NCI-H526 (cell line): ENCODE results near the gene HOXB13.
"Not testable (repeated sequence)": the region's sequence is repeated elsewhere in the genome, so short reads cannot be mapped to it uniquely, and the experiment has no call there.

Experiments
- DNase-seq, 2 experiments: peaks; one replicate each; lab custom pipeline; 2025; lab: John Stamatoyannopoulos, UW

The HOXB13 gene

GRCh38 chr17:48726114-48726915 is 2.2 kb downstream of the HOXB13 start:
- no peak for DNase-seq

- DNase-seq: peak in 1 of 2 experiments; percentile 21
Observed at GRCh38 chr17:48725288-48726064, 3.1 kb downstream of the HOXB13 start.

- no peak for DNase-seq
Observed at GRCh38 chr17:48725004-48725287, 3.6 kb downstream of the HOXB13 start.

DNA sequence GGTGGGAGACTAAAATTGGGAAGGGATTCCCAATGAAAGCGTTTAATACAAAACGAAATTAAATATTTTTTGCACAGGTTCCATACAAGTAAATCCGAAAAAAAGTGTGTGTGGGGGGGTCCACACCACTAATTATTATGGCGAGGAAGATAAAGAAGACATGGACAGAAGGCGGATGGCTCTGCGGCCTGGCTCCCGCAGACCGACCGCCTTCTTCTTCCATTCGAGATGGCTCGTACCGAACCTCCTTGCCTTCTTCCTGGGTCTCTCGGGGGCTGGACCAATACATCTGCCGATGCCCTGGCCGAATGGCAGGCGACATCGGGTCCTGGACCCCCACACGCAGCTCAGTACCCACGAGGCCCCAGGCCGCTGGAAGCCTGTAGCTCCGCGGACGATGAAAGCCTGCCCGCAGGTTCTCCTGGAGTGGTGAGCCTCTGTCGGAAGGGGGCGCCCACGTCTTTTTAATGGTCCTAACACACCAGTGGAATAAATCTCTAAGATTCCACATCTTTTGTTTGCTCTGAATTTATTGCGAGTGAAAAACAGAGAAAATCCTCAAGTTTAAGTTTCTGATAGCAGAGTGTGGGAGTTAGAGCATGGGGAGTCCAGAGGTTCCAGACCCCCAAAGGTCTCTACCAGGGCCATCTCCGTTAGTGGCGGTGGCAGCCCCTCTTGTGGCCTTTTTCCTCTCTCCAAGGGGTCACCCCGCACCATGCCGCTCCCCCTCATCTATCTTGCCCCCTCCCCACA is 4.1 kb downstream of the HOXB13 start:
- DNase-seq: peak in 1 of 2 experiments; percentile 90

DNA sequence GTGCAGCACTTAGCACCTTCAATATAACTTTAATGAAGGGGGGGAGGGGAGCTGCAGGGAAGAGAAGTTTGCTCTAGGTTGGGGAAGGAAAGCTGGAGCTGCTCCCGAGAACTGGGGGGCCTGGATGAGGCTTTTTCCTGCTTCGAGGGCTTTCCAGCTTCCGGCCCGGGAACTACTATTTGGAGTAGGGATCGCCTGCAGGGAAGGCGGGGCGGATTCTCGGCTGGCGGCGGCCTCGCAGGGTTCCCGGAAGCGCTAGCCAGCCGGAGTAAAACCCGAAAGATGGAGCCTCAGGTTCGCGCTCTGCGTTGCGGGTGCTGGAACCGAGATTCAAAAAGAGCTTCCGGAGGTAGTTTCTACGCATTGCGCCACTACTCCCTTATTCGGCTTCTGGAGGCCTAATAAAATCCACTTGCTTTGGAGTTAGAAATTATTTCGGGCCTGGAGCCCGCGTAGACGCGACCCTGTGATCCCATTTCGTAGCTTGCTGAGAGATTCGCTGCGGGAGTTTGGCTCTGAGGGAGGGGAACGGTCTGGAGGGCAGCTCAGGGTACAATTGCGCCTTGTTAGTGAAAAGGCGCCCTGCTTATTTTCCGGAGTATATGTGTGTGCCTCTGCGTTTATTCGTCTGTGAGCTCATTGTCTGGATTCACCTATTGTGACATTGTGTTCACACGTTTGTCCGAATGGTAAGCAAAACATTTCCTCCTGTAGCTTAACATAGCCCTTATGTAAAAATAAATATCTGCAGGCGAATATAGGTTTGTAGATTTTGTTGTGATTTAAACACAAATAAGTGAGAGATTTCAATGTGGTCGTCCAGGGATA is 4.9 kb downstream of the HOXB13 start:
- DNase-seq: no peak

DNA sequence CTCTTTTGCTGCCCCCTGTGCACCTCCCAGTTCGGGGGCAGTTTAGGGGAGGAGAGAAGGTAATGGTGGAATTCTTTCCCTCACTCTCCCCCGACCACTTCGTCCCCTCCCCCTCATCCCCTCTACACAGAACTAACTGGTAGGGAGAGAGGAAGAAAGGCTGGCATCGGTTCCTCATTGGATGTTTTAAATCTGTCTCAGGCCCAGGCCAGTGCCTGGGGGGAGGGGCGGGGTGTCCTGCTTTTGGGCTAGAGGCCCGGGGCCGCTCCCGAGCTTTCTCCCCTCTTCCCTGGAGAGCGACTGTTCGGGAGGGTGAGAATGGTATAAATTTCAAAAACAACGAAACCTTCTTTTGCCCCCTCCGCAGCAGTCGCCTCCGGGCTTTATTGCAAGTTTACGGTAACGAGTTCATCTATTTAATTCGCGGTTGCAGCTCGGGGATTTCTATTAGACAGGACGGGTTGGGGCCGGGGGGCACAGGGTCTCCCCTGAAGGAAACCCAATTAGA is 5.6 kb downstream of the HOXB13 start, which contains the start of gene PRAC2:
PRAC2 (plus strand) TSS at position 271 of the 508 bp plus-strand sequence. CDS start 1,226 bp downstream, outside the sequence.
- DNase-seq: no peak

DNA sequence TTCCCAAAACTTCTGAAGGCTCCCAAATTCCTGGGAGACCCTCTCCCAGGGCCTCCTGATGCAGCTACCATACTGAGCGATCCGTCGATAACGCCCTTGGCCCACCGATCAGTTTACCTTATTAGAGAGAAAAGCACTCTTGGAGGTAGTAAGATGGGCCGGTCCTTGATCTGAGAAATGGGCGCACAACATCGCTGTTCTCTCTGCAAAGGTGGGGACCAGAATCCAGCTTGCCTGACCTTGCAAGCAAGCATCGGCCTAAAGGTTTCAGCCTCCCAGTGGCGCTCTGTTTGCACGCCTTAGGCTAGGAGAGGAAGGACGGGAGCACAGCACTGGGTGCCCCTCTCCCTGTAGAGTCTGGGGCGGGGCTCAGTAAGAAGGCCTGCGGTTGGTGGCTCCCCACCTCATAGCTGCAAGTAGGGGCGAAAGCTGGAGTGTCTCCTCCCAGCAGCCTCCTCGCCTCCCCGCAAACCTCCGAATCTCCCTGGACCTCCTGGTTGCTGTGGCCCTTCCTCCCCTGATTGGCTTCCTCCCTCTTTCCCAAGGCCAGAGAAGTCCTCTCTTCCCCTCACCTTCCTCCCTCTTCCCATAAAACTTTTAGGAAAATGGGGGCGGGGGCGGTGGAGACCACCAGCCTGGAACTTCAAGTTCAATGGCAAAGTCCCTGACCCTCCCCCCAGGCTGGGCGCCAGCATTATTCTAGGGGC is 6.2 kb downstream of the HOXB13 start, which contains the start of gene PRAC1:
PRAC1 (minus strand) TSS at position 318 of the 707 bp plus-strand sequence; CDS start at position 192, 126 bp downstream.
- no peak for DNase-seq

DNA sequence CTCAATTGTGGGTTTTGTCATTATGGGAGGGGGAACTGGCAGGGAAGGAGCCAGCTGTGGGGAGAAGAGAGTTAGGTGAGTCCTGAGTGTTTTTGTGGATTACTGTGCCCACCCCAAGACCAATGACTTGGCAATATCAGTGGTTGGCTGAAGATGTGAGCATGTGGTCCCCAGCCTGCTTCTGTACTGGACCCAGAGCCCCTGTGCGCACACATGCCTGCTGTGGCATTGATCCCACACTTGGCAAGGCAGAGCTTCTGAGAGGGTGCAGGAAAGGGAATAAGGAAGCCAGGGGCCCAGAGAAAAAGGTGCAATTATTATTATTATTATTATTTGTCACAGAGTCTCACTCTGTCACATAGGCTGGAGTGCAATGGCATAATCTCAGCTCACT is 7.5 kb downstream of the HOXB13 start:
- DNase-seq: no peak

DNA sequence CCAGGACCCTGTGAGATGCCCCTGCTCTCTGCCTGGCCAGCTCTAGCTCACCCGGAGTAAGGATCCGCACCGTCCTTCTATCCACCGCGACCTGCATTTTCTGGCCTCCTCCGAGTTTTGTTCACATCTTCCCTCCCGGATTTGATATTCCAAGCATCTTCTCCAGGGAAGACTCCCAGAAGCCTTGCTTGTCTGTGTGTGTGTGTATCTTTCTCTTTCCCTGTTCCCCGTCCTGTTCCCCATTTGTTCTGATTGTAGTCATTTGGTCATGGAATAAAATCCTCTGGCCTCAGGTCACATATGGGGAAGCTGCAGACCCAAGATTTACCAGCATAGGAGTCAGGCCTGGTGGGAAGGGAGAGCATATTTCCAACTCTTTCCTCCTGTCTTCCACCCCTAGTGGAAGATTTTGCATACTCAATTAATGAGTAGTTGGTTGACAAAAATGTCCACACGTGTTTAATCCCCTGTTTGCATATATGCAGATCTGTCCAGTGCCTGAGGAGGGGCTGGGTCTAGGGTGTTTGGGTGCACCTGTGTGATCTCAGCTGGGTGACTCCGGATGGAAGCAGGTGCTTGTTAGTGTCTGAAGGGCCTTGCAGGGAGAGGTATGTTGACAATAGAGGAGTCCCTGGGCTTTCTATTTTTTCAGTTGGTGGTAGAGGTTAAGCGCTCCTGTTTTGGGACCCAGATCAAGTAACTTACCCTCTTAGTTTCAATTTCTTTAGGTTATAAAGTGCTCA is 8.1 kb downstream of the HOXB13 start:
- no peak for DNase-seq

DNA sequence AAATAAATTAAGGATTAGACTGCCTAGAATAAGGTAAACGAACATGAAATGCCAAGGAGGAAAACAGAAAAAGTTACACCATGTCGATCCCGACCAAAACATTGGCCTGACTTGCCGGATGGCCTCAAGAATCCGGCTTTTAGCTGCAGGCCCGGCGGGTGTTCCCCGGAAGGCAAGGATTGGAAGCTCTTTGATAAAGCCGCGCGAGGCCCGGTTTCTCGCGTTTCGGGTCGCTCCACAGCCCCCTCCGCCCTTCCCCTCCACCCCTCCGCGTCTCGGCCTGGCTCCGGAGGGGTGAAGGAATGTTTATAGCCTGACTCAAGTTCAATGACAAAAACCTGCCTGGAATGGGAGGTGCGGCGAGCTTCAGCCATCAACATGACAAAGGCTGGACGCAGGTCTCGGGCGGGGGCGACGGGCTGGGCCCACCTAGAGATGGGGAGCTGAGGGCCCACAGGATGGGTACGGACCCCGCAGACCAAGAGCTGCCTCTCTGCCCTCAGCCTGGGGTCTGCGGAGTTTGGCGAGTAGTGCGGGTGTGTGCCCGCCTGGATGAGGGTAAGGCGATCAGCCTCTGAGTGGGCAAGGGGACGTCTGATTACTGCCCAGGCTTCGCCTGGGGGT is 8.8 kb downstream of the HOXB13 start:
- DNase-seq: no peak

DNA sequence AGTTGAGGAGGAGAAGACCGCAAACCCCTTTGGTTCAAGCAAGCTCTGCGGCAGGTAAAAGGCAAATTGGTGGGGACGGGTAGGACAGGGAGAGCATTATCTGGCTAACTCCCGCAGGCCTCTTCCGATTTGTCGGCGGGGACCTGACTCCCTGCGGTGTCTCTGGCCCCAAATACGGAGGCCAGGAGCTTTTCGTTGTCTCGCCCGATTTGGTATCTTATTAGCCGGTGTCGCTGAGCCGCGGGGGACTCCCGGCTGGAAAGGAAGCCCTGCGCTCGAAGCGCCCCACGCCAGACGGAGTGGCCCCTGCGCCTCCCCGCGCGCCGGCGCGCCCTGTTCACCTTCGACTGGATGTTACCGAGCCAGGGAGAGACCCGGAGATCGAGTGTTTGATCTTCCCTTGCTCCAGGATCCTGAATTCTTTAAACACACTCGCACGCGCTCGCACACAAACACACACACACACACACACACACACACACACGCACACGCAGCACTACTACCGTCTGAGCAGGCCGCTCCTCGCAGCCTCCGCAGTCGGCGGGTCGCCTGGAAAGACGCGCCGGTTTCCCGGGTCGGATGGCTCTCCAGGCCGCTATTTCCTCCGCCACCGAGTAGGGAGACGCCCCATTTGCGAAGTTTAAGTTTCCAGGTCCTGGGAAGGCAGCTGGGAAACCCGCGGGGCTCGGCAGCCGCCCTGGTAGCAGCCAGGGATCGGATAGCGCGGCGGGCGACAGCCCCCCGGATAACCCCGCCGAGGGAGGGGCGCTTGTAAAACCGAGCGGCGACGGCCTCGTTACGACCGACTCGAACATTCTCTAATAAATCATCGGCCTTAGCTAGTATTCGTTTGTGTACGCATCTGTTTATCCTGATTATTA is 9.5 kb downstream of the HOXB13 start:
- DNase-seq: no peak

- DNase-seq: no peak
Observed at GRCh38 chr17:48718227-48718760, 10.3 kb downstream of the HOXB13 start.

GRCh38 chr17:48717367-48718226 is 11.0 kb downstream of the HOXB13 start:
- DNase-seq: no peak

DNA sequence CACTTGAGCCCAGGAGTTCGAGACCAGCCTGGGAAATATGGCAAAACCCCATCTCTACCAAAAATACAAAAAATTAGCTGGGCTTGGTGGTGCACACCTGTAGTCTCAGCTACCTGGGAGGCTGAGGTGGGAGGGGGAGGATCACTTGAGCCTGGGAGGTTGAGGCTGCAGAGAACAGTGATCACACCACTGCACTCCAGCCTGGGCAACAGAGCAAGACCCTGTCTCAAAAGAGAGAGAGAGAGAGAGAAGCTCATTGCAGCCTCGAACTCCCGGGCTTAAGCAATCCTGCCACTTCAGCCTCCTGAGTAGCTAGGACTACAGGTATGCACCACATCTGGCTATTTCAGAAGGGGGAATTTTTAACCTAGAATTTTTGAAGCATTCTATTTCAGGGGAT is 12.0 kb downstream of the HOXB13 start:
- not testable (repeated sequence) for DNase-seq

GRCh38 chr17:48715496-48716399 is 12.8 kb downstream of the HOXB13 start:
- DNase-seq: no peak

DNA sequence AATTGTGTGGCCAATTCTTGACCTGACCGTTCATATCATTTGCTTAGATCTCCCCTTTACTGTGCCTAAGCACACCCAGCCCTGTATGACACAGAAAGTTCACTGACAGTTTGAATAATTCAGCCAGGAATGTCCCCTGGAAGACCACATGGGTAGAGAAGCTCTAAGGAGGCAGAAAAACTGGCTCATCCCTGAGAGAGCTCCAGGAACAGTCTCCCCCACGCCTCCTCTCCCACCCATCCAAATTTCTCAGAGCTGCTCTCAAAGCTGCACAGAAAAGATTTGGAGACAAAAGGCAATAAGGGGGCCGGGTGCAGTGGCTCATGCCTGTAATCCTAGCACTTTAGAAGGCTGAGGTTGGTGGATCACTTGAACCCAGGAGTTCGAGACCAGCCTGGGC is 17.4 kb downstream of the HOXB13 start:
- DNase-seq: no peak
